GM11168 (cell line): ENCODE measurements around the gene B2M.
"Not testable (repeated sequence)": the region's sequence is repeated elsewhere in the genome, so short reads cannot be mapped to it uniquely, and the experiment has no call there.

ENCODE experiments used
- in situ Hi-C: fragments of 300-500 bp; cut with MboI; formaldehyde crosslinking; loops from one replicate; pipeline ENCODE4 v1.12.0; 2022; ENCODE audit warnings: low sequenced_read_pairs; ENCODE audit not compliant: unreplicated experiment

B2M gene

GRCh38 chr15:44720460-44721176 lies 9.3 kb downstream of the B2M start:
- in situ Hi-C loops: no loop called here

DNA sequence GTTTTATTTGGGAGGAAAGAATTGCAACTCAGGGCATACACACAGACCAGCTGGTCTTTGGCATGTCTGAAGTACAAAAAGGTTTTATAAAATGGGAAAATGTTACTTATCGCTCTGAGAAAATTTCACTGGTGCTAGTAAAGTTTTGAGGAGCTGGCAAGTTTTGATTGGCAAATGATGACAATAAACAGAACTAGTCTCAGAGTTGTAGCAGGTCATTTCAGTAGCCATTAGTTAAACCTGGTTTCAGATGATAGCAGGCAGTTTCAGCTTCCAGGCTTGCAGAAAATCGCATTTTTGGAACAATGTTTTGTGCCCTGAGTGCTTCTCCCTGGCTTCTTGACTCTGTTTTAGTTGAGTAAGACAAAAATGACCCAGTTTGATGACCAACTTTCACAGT lies 10.7 kb downstream of the B2M start:
- in situ Hi-C loops: no loop called here

DNA sequence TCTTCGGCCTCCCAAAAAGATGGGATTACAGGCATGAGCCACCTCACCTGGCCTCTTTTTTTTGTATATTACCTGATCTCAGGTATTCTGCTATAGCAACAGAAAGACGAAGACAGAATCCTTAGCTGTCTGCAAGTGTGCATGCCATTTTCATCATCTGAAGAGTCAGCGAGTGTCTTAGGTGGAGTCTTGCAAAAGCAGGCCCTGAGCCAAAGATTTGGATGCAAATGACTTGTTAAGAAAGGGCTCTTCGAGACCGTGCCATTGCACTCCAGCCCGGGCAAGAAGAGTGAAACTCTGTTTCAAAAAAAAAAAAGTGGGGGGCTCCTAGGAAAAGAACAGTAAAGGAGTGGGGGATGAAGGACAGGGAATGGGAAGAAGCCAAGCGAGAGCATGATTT lies 14.8 kb downstream of the B2M start:
- in situ Hi-C loops: no loop called here

GRCh38 chr15:44726568-44727484 lies 15.5 kb downstream of the B2M start:
- in situ Hi-C loops: no loop called here

DNA sequence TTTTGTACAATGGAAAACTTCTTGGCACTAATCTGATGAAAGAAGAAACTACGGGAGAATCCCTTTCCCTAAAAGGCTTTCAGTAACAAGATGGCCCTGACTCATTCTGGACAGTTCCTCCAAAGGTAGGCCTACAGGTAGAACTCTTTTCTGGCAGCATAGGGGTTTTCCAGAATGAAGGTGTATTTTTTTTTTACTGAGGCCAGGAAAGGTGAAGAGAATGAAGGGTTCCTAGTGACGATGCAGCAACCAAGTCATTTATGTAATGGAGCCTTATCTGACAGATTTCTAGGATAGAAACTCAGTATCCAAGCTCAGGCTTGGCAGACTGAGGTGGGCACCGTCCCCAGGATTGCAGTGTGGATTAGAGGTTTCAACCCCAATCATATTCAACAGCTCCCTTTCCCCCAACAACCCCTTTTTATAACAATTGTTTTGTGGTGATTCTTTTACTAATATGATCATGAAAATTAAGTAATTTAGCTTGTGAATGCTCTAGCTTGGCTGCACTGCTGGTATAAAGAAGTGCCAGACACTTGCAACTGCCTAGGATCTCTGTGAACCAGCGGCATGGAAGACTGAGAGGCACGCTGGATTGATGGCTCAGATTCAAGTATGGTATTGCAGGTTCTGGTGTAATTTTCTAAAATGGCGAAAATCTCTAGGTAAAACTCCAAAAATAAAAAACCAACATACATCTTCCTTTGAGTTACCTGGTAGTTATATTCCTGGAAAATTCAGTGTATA lies 16.3 kb downstream of the B2M start:
- in situ Hi-C loops: no loop called here

- in situ Hi-C loops: not testable (repeated sequence)
Observed at GRCh38 chr15:44728232-44728575, 16.9 kb downstream of the B2M start.

GRCh38 chr15:44728576-44729407 lies 17.5 kb downstream of the B2M start:
- in situ Hi-C loops: no loop called here

GRCh38 chr15:44729408-44730127 lies 18.3 kb downstream of the B2M start:
- in situ Hi-C loops: no loop called here

DNA sequence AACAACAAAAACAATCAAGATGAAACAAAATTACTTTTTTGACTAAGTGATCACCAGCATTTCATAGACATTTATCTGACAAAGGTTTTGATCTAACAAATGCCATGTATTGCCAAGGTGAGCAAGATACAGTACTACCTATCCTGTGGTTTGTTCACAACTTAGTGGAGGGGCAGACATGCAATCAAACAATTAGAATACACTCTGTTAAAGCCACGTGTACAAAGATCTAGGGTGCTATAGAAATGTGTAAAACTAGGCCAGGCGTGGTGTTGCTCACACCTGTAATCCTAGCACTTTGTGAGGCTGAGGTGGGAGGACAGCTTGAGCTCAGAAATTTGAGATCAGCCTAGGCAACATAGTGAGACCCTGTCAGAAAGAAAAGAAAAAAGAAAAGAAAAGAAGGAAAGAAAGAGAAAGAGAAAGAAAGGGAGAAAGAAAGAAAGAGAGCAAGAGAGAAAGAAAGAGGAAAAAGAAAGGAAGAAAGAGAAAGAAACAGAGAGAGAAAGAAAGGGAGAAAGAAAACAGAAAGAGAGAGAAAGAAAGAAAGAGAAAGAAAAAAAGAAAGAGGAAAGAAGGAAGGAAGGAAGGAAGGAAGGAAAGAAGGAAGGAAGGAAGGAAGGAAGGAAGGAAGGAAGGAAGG lies 23.6 kb downstream of the B2M start:
- in situ Hi-C loops: loop anchor here (5.0 kb wide), 1 partner anchor 153 kb away; no protein-coding TSS in a partner anchor

- in situ Hi-C loops: loop anchor here (5.0 kb wide), 1 partner anchor 153 kb away; no protein-coding TSS in a partner anchor
Observed at GRCh38 chr15:44735482-44736180, 24.3 kb downstream of the B2M start.

DNA sequence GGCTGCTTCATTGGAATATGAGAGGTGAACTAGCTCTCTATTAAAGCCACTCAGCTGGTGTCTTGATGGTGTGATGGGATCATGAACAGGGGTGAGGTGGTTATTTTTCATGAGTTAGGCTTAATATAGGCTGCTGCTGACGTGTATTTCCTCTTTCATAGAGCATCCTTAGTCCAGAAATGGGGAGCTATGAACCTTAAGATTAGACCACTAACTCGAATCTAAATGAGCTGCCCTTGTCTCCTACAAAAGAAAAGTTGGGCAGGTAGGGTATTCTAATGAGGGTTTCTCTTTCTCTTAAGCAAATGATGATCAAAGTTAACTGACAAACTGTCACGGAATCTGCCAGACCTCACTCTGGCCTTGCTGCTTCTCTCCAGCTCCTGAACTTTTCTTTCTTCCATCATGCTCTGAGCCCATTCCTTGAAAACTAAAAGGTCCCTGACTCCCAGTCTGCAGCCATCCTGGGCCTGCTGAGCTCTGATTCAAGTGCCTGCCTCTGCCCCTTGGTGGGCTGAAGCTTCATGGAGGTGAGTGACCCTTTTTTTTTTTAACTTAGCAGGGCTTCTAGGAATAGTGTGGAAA lies 25.0 kb downstream of the B2M start, which contains the start of gene TRIM69:
TSS of gene TRIM69 (plus strand) at position 348 of the 585 bp plus-strand sequence. CDS start at position 525, 177 bp downstream.
- in situ Hi-C loops: loop anchor here (5.0 kb wide), 1 partner anchor 154 kb away; no protein-coding TSS in a partner anchor

GRCh38 chr15:44738340-44738984 lies 27.1 kb downstream of the B2M start:
- in situ Hi-C loops: loop anchor here (5.0 kb wide), 1 partner anchor 156 kb away; no protein-coding TSS in a partner anchor

GRCh38 chr15:44739222-44739847 lies 28.0 kb downstream of the B2M start:
- in situ Hi-C loops: loop anchor here (5.0 kb wide), 1 partner anchor 157 kb away; no protein-coding TSS in a partner anchor

- in situ Hi-C loops: not testable (repeated sequence)
Observed at GRCh38 chr15:44743454-44743853, 32.1 kb downstream of the B2M start.

GRCh38 chr15:44753345-44753744 lies 42.0 kb downstream of the B2M start:
- in situ Hi-C loops: no loop called here

DNA sequence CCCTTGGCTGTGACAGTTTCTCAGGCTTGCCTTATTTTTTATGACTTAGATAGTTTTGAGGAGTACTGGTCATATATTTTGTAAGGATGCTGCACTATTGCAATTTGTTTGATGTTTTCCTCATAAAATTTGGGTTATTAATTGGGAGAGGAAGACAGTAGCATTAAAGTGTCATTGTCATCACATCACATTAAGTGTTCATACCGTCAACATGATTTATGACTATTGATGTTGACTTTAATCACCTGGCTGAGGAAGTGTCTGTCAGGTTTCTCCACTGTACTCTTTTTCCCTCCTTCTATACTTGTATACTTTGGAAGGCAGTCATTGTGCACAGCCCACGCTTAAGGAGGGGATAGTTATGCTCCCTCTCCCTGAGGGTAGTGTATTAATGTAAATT lies 51.9 kb downstream of the B2M start:
- in situ Hi-C loops: no loop called here
